22Rv1 (cell line): Measurements from ENCODE around the gene PDLIM5.

ENCODE experiments used
- H3K27ac ChIP-seq: fragments of 450-650 bp; 2 replicates; pipeline ENCODE4 v1.5.1; 2017
- ZFX ChIP-seq: fragments of 450-650 bp; IDR thresholded peaks from 2 replicates; pipeline ENCODE4 v1.6.1; 2017; ENCODE audit warnings: antibody characterized with exemption, borderline replicate concordance
- TF ChIP-seq, protein P1 (sequence below): fragments of 450-650 bp; IDR thresholded peaks from 2 replicates; pipeline ENCODE4 v1.5.1; 2017; ENCODE audit warnings: mild to moderate bottlenecking

The PDLIM5 gene

DNA sequence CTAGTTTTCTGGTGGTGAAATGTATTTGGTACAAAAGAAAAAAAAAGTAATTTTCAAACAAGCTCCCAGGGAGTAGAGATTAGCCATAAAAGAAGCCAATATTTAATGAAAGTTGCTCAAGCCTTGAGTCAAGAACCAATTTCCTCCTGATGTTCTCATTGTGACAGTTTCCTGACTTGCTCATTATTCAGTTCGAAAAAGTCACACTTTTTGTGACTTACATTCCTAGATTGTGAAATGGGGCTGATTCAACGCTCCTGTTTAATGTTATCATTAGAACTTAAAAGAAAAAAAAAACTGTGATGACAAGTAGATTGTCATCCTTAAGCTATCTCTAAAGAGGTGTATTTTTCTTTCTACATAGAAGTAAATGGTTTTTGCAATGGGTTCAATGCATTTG lies 183.4 kb downstream of the PDLIM5 start:
- H3K27ac ChIP-seq, result no peak overlapping the region
- TF ChIP-seq, protein P1, sequence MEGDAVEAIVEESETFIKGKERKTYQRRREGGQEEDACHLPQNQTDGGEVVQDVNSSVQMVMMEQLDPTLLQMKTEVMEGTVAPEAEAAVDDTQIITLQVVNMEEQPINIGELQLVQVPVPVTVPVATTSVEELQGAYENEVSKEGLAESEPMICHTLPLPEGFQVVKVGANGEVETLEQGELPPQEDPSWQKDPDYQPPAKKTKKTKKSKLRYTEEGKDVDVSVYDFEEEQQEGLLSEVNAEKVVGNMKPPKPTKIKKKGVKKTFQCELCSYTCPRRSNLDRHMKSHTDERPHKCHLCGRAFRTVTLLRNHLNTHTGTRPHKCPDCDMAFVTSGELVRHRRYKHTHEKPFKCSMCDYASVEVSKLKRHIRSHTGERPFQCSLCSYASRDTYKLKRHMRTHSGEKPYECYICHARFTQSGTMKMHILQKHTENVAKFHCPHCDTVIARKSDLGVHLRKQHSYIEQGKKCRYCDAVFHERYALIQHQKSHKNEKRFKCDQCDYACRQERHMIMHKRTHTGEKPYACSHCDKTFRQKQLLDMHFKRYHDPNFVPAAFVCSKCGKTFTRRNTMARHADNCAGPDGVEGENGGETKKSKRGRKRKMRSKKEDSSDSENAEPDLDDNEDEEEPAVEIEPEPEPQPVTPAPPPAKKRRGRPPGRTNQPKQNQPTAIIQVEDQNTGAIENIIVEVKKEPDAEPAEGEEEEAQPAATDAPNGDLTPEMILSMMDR, result no peak
- no peak for TF ChIP-seq ZFX

DNA sequence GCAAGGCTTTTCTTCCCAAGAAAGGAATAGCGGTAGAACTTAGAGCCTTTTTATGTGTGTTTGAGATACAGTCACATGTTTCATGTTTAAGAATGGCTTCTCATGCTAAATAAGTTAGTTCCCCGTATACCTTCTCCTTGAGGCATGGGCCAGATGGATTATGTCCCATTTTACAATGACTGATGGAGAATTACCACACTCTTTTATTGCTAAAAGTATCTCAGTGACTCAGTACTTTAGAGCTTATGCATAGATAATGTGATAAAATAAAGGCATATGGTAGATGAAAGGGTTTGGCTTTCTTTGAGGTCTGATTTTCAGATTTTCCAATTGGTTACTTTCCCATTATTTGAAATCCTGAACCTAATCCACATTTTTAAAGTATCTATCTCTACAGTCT lies 184.3 kb downstream of the PDLIM5 start:
- TF ChIP-seq, protein P1, result no peak
- TF ChIP-seq ZFX, result no peak
- H3K27ac ChIP-seq, result no peak overlapping the region

DNA sequence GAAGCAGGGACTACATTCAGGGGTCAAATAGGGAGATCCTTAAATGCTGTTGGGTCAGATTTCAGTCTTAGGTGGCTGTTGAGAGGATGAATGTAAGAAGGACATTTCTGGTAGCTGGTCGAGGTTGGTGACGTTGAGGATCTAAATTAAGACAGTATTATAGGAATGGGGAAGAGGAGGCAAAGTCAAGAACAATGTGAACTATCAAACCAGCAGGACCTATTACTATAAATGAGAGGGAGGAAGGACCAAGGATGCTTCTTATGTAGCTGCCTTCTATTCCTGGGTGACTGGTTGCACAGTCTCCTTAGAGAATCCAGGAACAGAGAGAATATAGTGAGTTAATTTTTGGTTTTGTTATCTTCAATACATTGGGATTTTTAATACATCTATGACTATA lies 187.6 kb downstream of the PDLIM5 start:
- H3K27ac ChIP-seq, result no peak overlapping the region
- TF ChIP-seq, protein P1, result no peak
- no peak for TF ChIP-seq ZFX

DNA sequence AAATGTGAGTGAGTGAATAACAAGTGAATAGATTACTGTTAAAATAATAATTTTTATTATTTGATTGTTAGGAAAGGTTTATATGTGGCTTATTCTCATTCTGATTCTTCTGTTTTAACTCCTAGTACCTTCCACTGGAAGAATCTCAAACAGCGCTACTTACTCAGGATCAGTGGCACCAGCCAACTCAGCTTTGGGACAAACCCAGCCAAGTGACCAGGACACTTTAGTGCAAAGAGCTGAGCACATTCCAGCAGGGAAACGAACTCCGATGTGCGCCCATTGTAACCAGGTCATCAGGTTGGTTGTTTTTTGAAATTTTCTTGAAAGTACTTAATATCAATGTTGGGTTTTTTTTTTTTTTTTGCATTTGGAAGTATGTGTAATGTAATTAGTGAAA lies 188.4 kb downstream of the PDLIM5 start:
- TF ChIP-seq, protein P1, result no peak
- TF ChIP-seq ZFX, result no peak
- no peak overlapping the region for H3K27ac ChIP-seq

DNA sequence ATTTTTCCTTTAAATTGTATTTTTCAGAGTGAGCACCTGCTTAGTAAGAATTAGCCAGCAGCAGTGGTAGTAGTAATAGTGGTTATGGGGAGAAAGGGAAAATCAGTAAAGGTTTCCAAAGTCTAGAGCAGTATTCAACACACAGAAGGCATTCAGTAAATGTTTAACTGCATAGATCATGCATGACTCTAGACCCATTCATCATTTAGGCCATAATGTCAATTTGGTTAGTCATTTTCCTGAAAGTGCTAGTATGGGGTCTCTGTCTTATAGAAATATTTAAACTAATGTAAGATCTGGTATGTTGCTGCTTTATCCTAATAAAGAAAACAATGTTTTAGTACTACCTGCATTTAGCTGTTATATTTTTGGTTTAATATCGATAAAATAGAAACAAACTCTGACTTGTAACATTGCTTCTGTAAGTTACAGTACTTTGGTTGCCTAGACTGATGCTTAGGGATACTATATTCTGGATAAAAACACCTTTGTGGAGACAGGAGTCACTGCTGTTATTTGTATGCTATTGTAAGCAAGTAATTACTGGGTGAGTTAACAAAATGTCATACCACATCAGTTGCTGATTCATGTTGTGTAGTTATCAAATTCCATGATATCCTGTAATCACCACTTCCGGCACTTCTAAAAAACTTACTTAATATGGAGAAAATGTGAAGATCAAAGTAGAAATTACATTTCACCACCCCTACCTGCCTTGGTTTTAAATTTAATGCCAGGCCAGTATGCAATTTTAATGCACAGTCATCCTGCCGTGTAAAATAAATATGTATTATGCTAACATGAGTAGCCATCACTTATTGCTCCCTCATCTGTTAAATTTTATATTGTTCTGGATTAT lies 190.2 kb downstream of the PDLIM5 start:
- no peak for TF ChIP-seq ZFX
- TF ChIP-seq, protein P1, result no peak
- H3K27ac ChIP-seq, result no peak overlapping the region

DNA sequence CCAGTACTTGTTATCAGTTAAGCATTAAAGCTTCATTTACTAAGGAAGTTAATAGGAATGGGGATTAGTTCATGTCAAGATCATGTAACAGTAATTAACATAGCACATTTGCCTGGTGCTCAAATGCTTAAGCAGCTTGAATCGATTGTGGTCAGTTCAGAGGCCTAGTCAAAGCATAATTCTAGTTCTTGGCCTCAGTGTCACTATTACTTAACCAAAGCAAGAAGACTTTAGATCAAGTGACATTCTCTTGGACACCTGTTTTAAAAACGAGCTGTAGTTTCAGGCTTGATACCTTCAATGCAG lies 190.8 kb downstream of the PDLIM5 start:
- no peak overlapping the region for H3K27ac ChIP-seq
- TF ChIP-seq, protein P1, result no peak
- no peak for TF ChIP-seq ZFX

DNA sequence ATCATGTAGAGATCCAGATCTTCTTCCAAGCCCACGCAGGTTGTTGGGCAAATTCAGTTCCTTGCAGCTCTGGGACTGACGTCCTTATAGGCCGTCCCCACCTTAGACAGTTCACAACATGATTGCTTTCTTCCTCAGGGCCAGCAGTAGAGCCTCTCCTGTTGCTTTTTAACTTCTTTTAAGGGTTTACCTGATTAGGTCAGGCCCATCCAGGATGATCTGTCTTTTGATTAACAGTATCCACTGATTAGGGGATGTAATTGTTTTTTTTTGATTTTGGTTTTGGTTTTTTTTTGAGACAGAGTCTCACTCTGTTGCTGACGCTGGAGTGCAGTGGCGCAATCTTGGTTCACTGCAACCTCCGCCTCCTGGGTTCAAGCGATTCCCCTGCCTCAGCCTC lies 197.0 kb downstream of the PDLIM5 start:
- TF ChIP-seq, protein P1, result no peak
- no peak for TF ChIP-seq ZFX
- H3K27ac ChIP-seq, result no peak overlapping the region
